H1 (cell line): Measurements from ENCODE around the gene PPP1R12B. TPM values are rescaled to one million over a fixed set of nuclear protein-coding genes. Genes with fewer than 3 reads are reported as not detected.

Source experiments
- CTCF ChIA-PET: fragments of 300-600 bp; sonication (Branson Sonifier 250); formaldehyde crosslinking; loops from one replicate; lab custom pipeline; 2021; ENCODE audit not compliant: partially characterized antibody; lab: Charles Lee
- POLR2A ChIA-PET: fragments of 300-600 bp; sonication (Branson Sonifier 250); formaldehyde crosslinking; loops from one replicate; lab custom pipeline; 2021; ENCODE audit warnings: inconsistent platforms; ENCODE audit not compliant: partially characterized antibody; lab: Charles Lee
- DNase-seq, 2 experiments: peaks; one replicate each; pipeline versions ENCODE4 v3.0.0 to v3.0.0-alpha.2; 2010 to 2022; ENCODE audit warnings: low spot score in 2 of 2, low read depth in 1 of 2, mixed read lengths in 1 of 2
- FAIRE-seq: peaks from 2 replicates; lab custom pipeline; 2011; peaks lifted over from hg19 to GRCh38; lab: Jason Lieb, UNC
- H2AFZ ChIP-seq: 2 replicates; pipeline ENCODE4 v1.8.1; 2012; ENCODE audit warnings: low read length, inconsistent platforms
- H2AK5ac ChIP-seq: 2 replicates; pipeline ENCODE4 v1.6.1; 2013; ENCODE audit warnings: low read depth, low read length
- H2BK120ac ChIP-seq: replicated peaks from 2 replicates; pipeline ENCODE3; 2013; ENCODE audit warnings: low read depth, low read length, inconsistent platforms
- H2BK12ac ChIP-seq: 2 replicates; pipeline ENCODE4 v1.6.1; 2013; ENCODE audit warnings: low read depth, low read length
- H2BK15ac ChIP-seq: 2 replicates; pipeline ENCODE4 v1.6.1; 2013; ENCODE audit warnings: low read length
- H2BK20ac ChIP-seq: 2 replicates; pipeline ENCODE4 v1.6.1; 2013; ENCODE audit warnings: low read length
- H2BK5ac ChIP-seq: 2 replicates; pipeline ENCODE4 v1.6.1; 2013; ENCODE audit warnings: low read depth, low read length
- H3K14ac ChIP-seq: 2 replicates; pipeline ENCODE4 v1.6.1; 2013; ENCODE audit warnings: inconsistent platforms; ENCODE audit not compliant: insufficient read length
- H3K18ac ChIP-seq: 2 replicates; pipeline ENCODE4 v1.6.1; 2013; ENCODE audit warnings: low read length; ENCODE audit errors: extremely low read depth
- H3K23ac ChIP-seq: 2 replicates; pipeline ENCODE4 v1.6.1; 2013; ENCODE audit warnings: inconsistent platforms; ENCODE audit not compliant: insufficient read length
- H3K23me2 ChIP-seq: 2 replicates; pipeline ENCODE4 v1.6.1; 2013; ENCODE audit warnings: low read depth, low read length
- H3K27ac ChIP-seq: 2 replicates; pipeline ENCODE4 v1.6.1; 2011; ENCODE audit warnings: low read depth, low read length, inconsistent platforms
- H3K27me3 ChIP-seq, 4 experiments: replicated peaks in 1 of 4; 1 replicate in 1 of 4; 2 replicates in 3 of 4; pipeline versions ENCODE4 v1.6.1 to v1.8.1; 2011 to 2013; ENCODE audit warnings: low read length in 3 of 4, mild to moderate bottlenecking in 3 of 4, inconsistent platforms in 2 of 4, mixed read lengths in 2 of 4, moderate library complexity in 1 of 4; ENCODE audit not compliant: control insufficient read depth in 3 of 4, insufficient read depth in 3 of 4; ENCODE audit errors: extremely low read depth in 1 of 4
- H3K36me3 ChIP-seq, 4 experiments: 2 replicates each; pipeline versions ENCODE4 v1.6.1 to v1.8.1; 2011 to 2013; ENCODE audit warnings: mild to moderate bottlenecking in 4 of 4, low read length in 3 of 4, moderate library complexity in 2 of 4, control low read depth in 1 of 4, inconsistent platforms in 1 of 4; ENCODE audit not compliant: insufficient read depth in 4 of 4, control insufficient read depth in 2 of 4
- H3K4ac ChIP-seq: replicated peaks from 2 replicates; pipeline ENCODE3; 2013; ENCODE audit warnings: low read length, low read depth, mixed read lengths, inconsistent platforms; ENCODE audit not compliant: insufficient read length
- H3K4me1 ChIP-seq, 4 experiments: replicated peaks in 1 of 4; 1 replicate in 1 of 4; 2 replicates in 3 of 4; pipeline versions ENCODE4 v1.6.1 to v1.8.1; 2011 to 2013; ENCODE audit warnings: low read length in 3 of 4, inconsistent platforms in 2 of 4, mixed read lengths in 1 of 4; ENCODE audit not compliant: insufficient read depth in 4 of 4, control insufficient read depth in 3 of 4
- H3K4me2 ChIP-seq, 2 experiments: 2 replicates each; pipeline versions ENCODE4 v1.6.1 to v1.8.1; 2011 to 2013; ENCODE audit warnings: low read depth in 2 of 2, low read length in 2 of 2, control low read depth in 1 of 2, inconsistent platforms in 1 of 2, mild to moderate bottlenecking in 1 of 2; ENCODE audit not compliant: insufficient read depth in 1 of 2
- H3K4me3 ChIP-seq, 4 experiments: fragments of 200-600, 300-600 bp in 1 of 4; sonication (generic), shearing (Covaris generic), sonication (Bioruptor Twin) in 1 of 4; 2 replicates each; pipeline versions ENCODE4 v1.5.1 to v1.8.1; 2011 to 2016; ENCODE audit warnings: low read length in 4 of 4, low read depth in 3 of 4, control low read depth in 2 of 4, inconsistent platforms in 2 of 4, mild to moderate bottlenecking in 2 of 4, mixed read lengths in 1 of 4, moderate library complexity in 1 of 4; ENCODE audit not compliant: insufficient read depth in 2 of 4; ENCODE audit errors: extremely low read depth in 1 of 4
- H3K56ac ChIP-seq: replicated peaks from 2 replicates; pipeline ENCODE3; 2013; ENCODE audit warnings: low read depth, mild to moderate bottlenecking, mixed read lengths, low read length, inconsistent platforms; ENCODE audit not compliant: insufficient read length
- H3K79me1 ChIP-seq: 2 replicates; pipeline ENCODE4 v1.6.1; 2013; ENCODE audit warnings: low read depth, low read length, control low read depth
- H3K79me2 ChIP-seq, 2 experiments: 2 replicates each; pipeline versions ENCODE4 v1.6.1 to v1.8.1; 2012 to 2013; ENCODE audit warnings: low read length in 2 of 2, mild to moderate bottlenecking in 2 of 2, inconsistent platforms in 1 of 2; ENCODE audit not compliant: insufficient read depth in 2 of 2, control insufficient read depth in 1 of 2
- H3K9ac ChIP-seq, 4 experiments: replicated peaks in 1 of 4; 1 replicate in 1 of 4; 2 replicates in 3 of 4; pipeline versions ENCODE4 v1.6.1 to v1.8.1; 2011 to 2013; ENCODE audit warnings: low read depth in 3 of 4, low read length in 3 of 4, control low read depth in 2 of 4, mild to moderate bottlenecking in 2 of 4, moderate library complexity in 2 of 4, inconsistent platforms in 1 of 4; ENCODE audit errors: extremely low read depth in 1 of 4
- H3K9me3 ChIP-seq, 2 experiments: 2 replicates each; pipeline versions ENCODE4 v1.6.1 to v1.8.1; 2012 to 2013; ENCODE audit warnings: mild to moderate bottlenecking in 2 of 2, moderate library complexity in 2 of 2, control low read depth in 1 of 2, inconsistent platforms in 1 of 2, low read depth in 1 of 2, low read length in 1 of 2, mixed read lengths in 1 of 2; ENCODE audit not compliant: insufficient read depth in 2 of 2
- H4K20me1 ChIP-seq, 2 experiments: replicated peaks in 1 of 2; 2 replicates each; pipeline versions ENCODE3 to v1.8.1; 2011 to 2013; ENCODE audit warnings: inconsistent platforms in 2 of 2, low read length in 2 of 2, mild to moderate bottlenecking in 1 of 2; ENCODE audit not compliant: insufficient read depth in 2 of 2, control insufficient read depth in 1 of 2
- H4K5ac ChIP-seq: 2 replicates; pipeline ENCODE4 v1.6.1; 2013; ENCODE audit warnings: low read length, low read depth, mixed read lengths, inconsistent platforms; ENCODE audit not compliant: insufficient read length
- H4K8ac ChIP-seq: 2 replicates; pipeline ENCODE4 v1.8.0; 2013; ENCODE audit warnings: mild to moderate bottlenecking, moderate library complexity, low read length, inconsistent platforms; ENCODE audit not compliant: insufficient read depth; ENCODE audit errors: extremely low read depth
- H4K91ac ChIP-seq: replicated peaks from 2 replicates; pipeline ENCODE3; 2013; ENCODE audit warnings: low read length, mixed read lengths, inconsistent platforms; ENCODE audit not compliant: insufficient read length
- BACH1 ChIP-seq: IDR thresholded peaks from 2 replicates; pipeline ENCODE4 v1.6.1; 2012; ENCODE audit warnings: low read length, improper control_type of control experiment
- NRF1 ChIP-seq: IDR thresholded peaks from 2 replicates; pipeline ENCODE4 v1.6.1; 2011; ENCODE audit warnings: mild to moderate bottlenecking, low read depth, low read length, improper control_type of control experiment
- RNF2 ChIP-seq: fragments of 200-900, 300-1000 bp; sonication (generic); IDR thresholded peaks from 2 replicates; pipeline ENCODE4 v1.7.1; 2016; ENCODE audit warnings: borderline replicate concordance, low read depth, mild to moderate bottlenecking, antibody characterized with exemption, low read length; ENCODE audit not compliant: poor library complexity, severe bottlenecking; ENCODE audit errors: missing control alignments
- RXRA ChIP-seq: IDR thresholded peaks from 2 replicates; pipeline ENCODE4 v1.6.1; 2011; ENCODE audit warnings: low read depth, mild to moderate bottlenecking, low read length, moderate library complexity; ENCODE audit not compliant: insufficient read depth
- SP2 ChIP-seq: IDR thresholded peaks from 2 replicates; pipeline ENCODE4 v1.6.1; 2012; ENCODE audit warnings: mild to moderate bottlenecking, low read length, inconsistent platforms
- SUZ12 ChIP-seq: fragments of 200-600 bp; sonication (generic); IDR thresholded peaks from 2 replicates; pipeline ENCODE4 v1.6.1; 2012; ENCODE audit warnings: mild to moderate bottlenecking, inconsistent platforms, low read length, moderate library complexity, mixed read lengths
- TAF1 ChIP-seq: IDR thresholded peaks from 2 replicates; pipeline ENCODE4 v1.6.1; 2011; ENCODE audit warnings: mild to moderate bottlenecking, low read depth, low read length
- WGBS, 2 experiments: shearing (Covaris generic) in 1 of 2; methylation state at CpG; one replicate each; pipeline versions ENCODE4 v1.1.6 to v1.1.7; 2013 to 2015; ENCODE audit warnings: low lambda C conversion rate in 2 of 2, mixed read lengths in 2 of 2, inconsistent platforms in 1 of 2, low coverage in 1 of 2, missing lambda C conversion rate in 1 of 2; ENCODE audit not compliant: insufficient replicate concordance in 2 of 2, insufficient coverage in 1 of 2, insufficient read length in 1 of 2; ENCODE audit errors: extremely low coverage in 1 of 2, missing lambda C conversion rate in 1 of 2; 5-methylcytosine and 5-hydroxymethylcytosine counted together
- polyA plus RNA-seq, 7 experiments: library from polyadenylated mRNA; depleted of rRNA in 3 of 7; stranded (reverse) in 5 of 7; unstranded in 2 of 7; fragments of >200 nt in 5 of 7; fragments of 200-250 nt in 2 of 7; gene quantifications; 1 replicate in 5 of 7; 2 replicates in 1 of 7; 4 replicates in 1 of 7; pipeline versions ENCODE4 v1.2.1 to v1.2.3, GENCODE V29; 2011 to 2013; ENCODE audit warnings: missing spikeins in 2 of 7, mixed read lengths in 2 of 7
- total RNA-seq: library from RNA; stranded (reverse); fragmentation: NEBNext Ultra II Directional; extraction: Animal tissue kit (Norgen Biotek cat#: 25700); gene quantifications from 2 replicates; pipeline ENCODE4 v1.2.1, GENCODE V29; 2021

Gene PPP1R12B
- total and polyA plus RNA-seq, 2 of the 8 experiments (the other 6 are each of a cell fraction or from before 2014, with no cell fraction given), result 7.9 to 18.7 TPM

- Histone ChIP-seq H3K27ac (no peak overlapping the region), H3K4ac (no peak overlapping the region), H2BK12ac (no peak overlapping the region), H4K5ac (no peak overlapping the region), H3K9ac (no peak overlapping the region), H3K9me3 (no peaks in the 10 kb centered on the region), H3K4me3 (no peak overlapping the region), H3K4me1 (peaks cover 9 to 33% (median 18%) of the 10 kb centered on the region in 4 experiments; a peak in 6 of 7 replicates), H2BK5ac (no peak overlapping the region), H3K27me3 (no peaks in the 10 kb centered on the region), H2BK120ac (no peak overlapping the region), H3K23ac (no peak overlapping the region), H2BK20ac (no peak overlapping the region; the same call in 1 of the 2 replicates), H3K79me1 (no peaks in the 10 kb centered on the region), H3K18ac (no peak overlapping the region), H3K14ac (no peak overlapping the region), H2AFZ (no peak overlapping the region), H4K91ac (no peak overlapping the region), H3K56ac (no peak overlapping the region), H3K79me2 (no peaks in the 10 kb centered on the region), H4K20me1 (no peaks in the 10 kb centered on the region), H3K4me2 (no peak overlapping the region), H4K8ac (no peak overlapping the region), H3K36me3 (no peaks in the 10 kb centered on the region), H3K23me2 (no peaks in the 10 kb centered on the region), H2AK5ac (no peak overlapping the region), H2BK15ac (no peak overlapping the region)
- TF ChIP-seq RNF2 (no peak), SP2 (no peak), RXRA (no peak), SUZ12 (no peak), NRF1 (no peak), BACH1 (no peak), TAF1 (no peak)
- FAIRE-seq, result no peak
- no peak for DNase-seq
- 87% methylated on average over 2 of the region's 2 CpGs; no CpG with 5 or more reads in 1 of the 2 experiments for WGBS, 2 experiments
- ChIA-PET POLR2A (no interaction called here), CTCF (interaction anchor here (0.6 to 1.8 kb wide), 6 partner anchors 9 to 64 kb away, joined by 3 to 7 read pairs (median 6); no protein-coding TSS in a partner anchor)
These were observed 216.5 kb downstream of the PPP1R12B start for GRCh38 chr1:202564958-202565495.
